Neural cell (in vitro differentiated cells): ENCODE data around the gene CYP20A1. TPM values are rescaled to one million over a fixed set of nuclear protein-coding genes. Genes with fewer than 3 reads are reported as not detected.

ENCODE experiments used
- H2AFZ ChIP-seq: fragments of 200-600, 300-800 bp; sonication (generic), shearing (Covaris generic); 2 replicates; pipeline ENCODE4 v1.6.0; 2014; ENCODE audit warnings: low read depth, mild to moderate bottlenecking, antibody characterized with exemption, low read length, moderate library complexity
- H3F3A ChIP-seq: fragments of 200-600 bp; shearing (Covaris generic); 2 replicates; pipeline ENCODE4 v1.6.1; 2016; ENCODE audit warnings: mild to moderate bottlenecking, moderate library complexity, mixed read lengths, antibody characterized with exemption, low read length; ENCODE audit not compliant: insufficient read depth, poor library complexity, severe bottlenecking
- H3K27ac ChIP-seq: fragments of 200-600, 300-800 bp; sonication (generic), shearing (Covaris generic); 2 replicates; pipeline ENCODE4 v1.5.1; 2014; ENCODE audit warnings: mild to moderate bottlenecking, low read length, moderate library complexity
- H3K27me3 ChIP-seq: fragments of 300-800, 200-600 bp; sonication (generic), shearing (Covaris generic); 2 replicates; pipeline ENCODE4 v1.6.0; 2014; ENCODE audit warnings: mild to moderate bottlenecking, low read depth, low read length, moderate library complexity; ENCODE audit not compliant: insufficient read depth
- H3K36me3 ChIP-seq: fragments of 300-800, 200-600 bp; sonication (generic), shearing (Covaris generic); 2 replicates; pipeline ENCODE4 v1.5.1; 2014; ENCODE audit warnings: mild to moderate bottlenecking, antibody characterized with exemption, low read length, moderate library complexity; ENCODE audit not compliant: insufficient read depth
- H3K4me2 ChIP-seq: fragments of 300-800, 200-600 bp; sonication (generic), shearing (Covaris generic); 2 replicates; pipeline ENCODE4 v1.6.0; 2014; ENCODE audit warnings: mild to moderate bottlenecking, low read length
- H3K4me3 ChIP-seq: fragments of 300-800, 200-600 bp; sonication (generic), shearing (Covaris generic); 2 replicates; pipeline ENCODE4 v1.5.1; 2014; ENCODE audit warnings: mild to moderate bottlenecking, low read length, moderate library complexity
- H3K79me2 ChIP-seq: fragments of 200-600 bp; shearing (Covaris generic); replicated peaks from 2 replicates; pipeline ENCODE4 v1.6.0; 2014; ENCODE audit warnings: mild to moderate bottlenecking, low read length, moderate library complexity; ENCODE audit not compliant: insufficient read depth
- H3K9ac ChIP-seq: fragments of 300-800, 200-600 bp; sonication (generic), shearing (Covaris generic); 2 replicates; pipeline ENCODE4 v1.6.1; 2016; ENCODE audit warnings: mild to moderate bottlenecking, low read length, mixed read lengths
- H3K9me2 ChIP-seq: fragments of 200-600 bp; shearing (Covaris generic); 2 replicates; pipeline ENCODE4 v1.6.1; 2016; ENCODE audit warnings: mild to moderate bottlenecking, low read length, mixed read lengths; ENCODE audit not compliant: insufficient read depth
- H3K9me3 ChIP-seq: fragments of 200-600, 300-800 bp; sonication (generic), shearing (Covaris generic); 2 replicates; pipeline ENCODE4 v1.6.1; 2016; ENCODE audit warnings: mild to moderate bottlenecking, mixed run types, low read length, moderate library complexity, mixed read lengths
- H4K20me1 ChIP-seq: fragments of 200-600 bp; shearing (Covaris generic); 2 replicates; pipeline ENCODE4 v1.6.1; 2016; ENCODE audit warnings: mild to moderate bottlenecking, mixed run types; ENCODE audit not compliant: insufficient read depth
- EP300 ChIP-seq: fragments of 450-650 bp; conservative IDR thresholded peaks from 2 replicates; pipeline ENCODE4 v1.6.1; 2014; ENCODE audit warnings: antibody characterized with exemption, mild to moderate bottlenecking, moderate library complexity; ENCODE audit not compliant: poor library complexity, severe bottlenecking
- EZH2 ChIP-seq: fragments of 200-600, 300-800 bp; shearing (Covaris generic), sonication (generic); IDR thresholded peaks from 2 replicates; pipeline ENCODE4 v1.6.1; 2014; ENCODE audit warnings: antibody characterized with exemption, low read length, borderline replicate concordance, mild to moderate bottlenecking; ENCODE audit not compliant: insufficient read depth, poor library complexity, severe bottlenecking
- MXI1 ChIP-seq: fragments of 450-650 bp; conservative IDR thresholded peaks from 2 replicates; pipeline ENCODE4 v1.6.1; 2014; ENCODE audit warnings: antibody characterized with exemption, mild to moderate bottlenecking; ENCODE audit not compliant: poor library complexity, severe bottlenecking
- POLR2AphosphoS5 ChIP-seq: IDR thresholded peaks from 2 replicates; pipeline ENCODE4 v1.6.1; 2012
- RAD21 ChIP-seq: fragments of 450-650 bp; conservative IDR thresholded peaks from 2 replicates; pipeline ENCODE4 v1.6.1; 2014; ENCODE audit warnings: antibody characterized with exemption, mild to moderate bottlenecking, moderate library complexity
- SMC3 ChIP-seq: fragments of 450-650 bp; conservative IDR thresholded peaks from 2 replicates; pipeline ENCODE4 v1.6.1; 2014; ENCODE audit warnings: antibody characterized with exemption, mild to moderate bottlenecking, moderate library complexity; ENCODE audit not compliant: poor library complexity
- TAF1 ChIP-seq: IDR thresholded peaks from 2 replicates; pipeline ENCODE4 v1.6.1; 2012; ENCODE audit warnings: low read depth
- polyA plus RNA-seq: library from polyadenylated mRNA; depleted of rRNA; stranded (reverse); fragments of >200 nt; gene quantifications from 2 replicates; pipeline ENCODE4 v1.2.3, GENCODE V29; 2014
- TF ChIP-seq, protein P1 (sequence below): fragments of 450-650 bp; IDR thresholded peaks from 2 replicates; pipeline ENCODE4 v1.5.1; 2014; ENCODE audit warnings: antibody characterized with exemption, mild to moderate bottlenecking, moderate library complexity; ENCODE audit not compliant: poor library complexity, severe bottlenecking
- TF ChIP-seq, protein P2 (sequence below): IDR thresholded peaks from 2 replicates; pipeline ENCODE4 v1.6.1; 2012; ENCODE audit warnings: borderline replicate concordance

The CYP20A1 gene
- polyA plus RNA-seq, 1 donor from 2014 or later: 12.9 TPM

DNA sequence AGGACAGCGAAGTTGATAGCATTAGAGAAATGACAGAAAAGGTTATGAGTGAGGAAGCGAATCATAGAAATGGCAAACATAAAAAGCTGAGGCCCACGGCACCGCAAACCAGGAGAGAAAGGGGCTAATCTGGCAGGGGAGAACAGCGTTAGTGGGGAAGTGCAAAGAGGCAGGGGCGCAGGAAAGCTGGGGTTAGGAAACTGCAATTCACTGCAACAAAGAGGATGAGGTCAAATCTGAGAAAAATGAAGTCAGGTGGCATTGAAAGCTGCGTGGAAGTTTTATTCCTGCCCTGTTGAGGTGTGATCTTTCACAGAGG is 88.7 kb downstream of the CYP20A1 start:
- no peaks in the 10 kb centered on the region for H3K9me3 ChIP-seq
- H3K27ac ChIP-seq: peak overlapping the region; percentile 97
- peak overlapping the region; percentile 85 for H3K4me2 ChIP-seq
- H3K9me2 ChIP-seq: no peaks in the 10 kb centered on the region
- peaks cover 5% of the 10 kb centered on the region for H3F3A ChIP-seq
- peak overlapping the region; percentile 98 for H2AFZ ChIP-seq
- H3K27me3 ChIP-seq: no peaks in the 10 kb centered on the region
- H3K4me3 ChIP-seq: peak overlapping the region; percentile 94
- H3K36me3 ChIP-seq: no peaks in the 10 kb centered on the region
- no peak for TF ChIP-seq MXI1
- no peak for TF ChIP-seq RAD21
- no peak for TF ChIP-seq EZH2
- no peak for TF ChIP-seq SMC3
- TF ChIP-seq POLR2AphosphoS5: no peak
- TF ChIP-seq EP300: no peak
- no peak for TF ChIP-seq TAF1
- TF ChIP-seq, protein P1, sequence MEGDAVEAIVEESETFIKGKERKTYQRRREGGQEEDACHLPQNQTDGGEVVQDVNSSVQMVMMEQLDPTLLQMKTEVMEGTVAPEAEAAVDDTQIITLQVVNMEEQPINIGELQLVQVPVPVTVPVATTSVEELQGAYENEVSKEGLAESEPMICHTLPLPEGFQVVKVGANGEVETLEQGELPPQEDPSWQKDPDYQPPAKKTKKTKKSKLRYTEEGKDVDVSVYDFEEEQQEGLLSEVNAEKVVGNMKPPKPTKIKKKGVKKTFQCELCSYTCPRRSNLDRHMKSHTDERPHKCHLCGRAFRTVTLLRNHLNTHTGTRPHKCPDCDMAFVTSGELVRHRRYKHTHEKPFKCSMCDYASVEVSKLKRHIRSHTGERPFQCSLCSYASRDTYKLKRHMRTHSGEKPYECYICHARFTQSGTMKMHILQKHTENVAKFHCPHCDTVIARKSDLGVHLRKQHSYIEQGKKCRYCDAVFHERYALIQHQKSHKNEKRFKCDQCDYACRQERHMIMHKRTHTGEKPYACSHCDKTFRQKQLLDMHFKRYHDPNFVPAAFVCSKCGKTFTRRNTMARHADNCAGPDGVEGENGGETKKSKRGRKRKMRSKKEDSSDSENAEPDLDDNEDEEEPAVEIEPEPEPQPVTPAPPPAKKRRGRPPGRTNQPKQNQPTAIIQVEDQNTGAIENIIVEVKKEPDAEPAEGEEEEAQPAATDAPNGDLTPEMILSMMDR: no peak
- TF ChIP-seq, protein P2, sequence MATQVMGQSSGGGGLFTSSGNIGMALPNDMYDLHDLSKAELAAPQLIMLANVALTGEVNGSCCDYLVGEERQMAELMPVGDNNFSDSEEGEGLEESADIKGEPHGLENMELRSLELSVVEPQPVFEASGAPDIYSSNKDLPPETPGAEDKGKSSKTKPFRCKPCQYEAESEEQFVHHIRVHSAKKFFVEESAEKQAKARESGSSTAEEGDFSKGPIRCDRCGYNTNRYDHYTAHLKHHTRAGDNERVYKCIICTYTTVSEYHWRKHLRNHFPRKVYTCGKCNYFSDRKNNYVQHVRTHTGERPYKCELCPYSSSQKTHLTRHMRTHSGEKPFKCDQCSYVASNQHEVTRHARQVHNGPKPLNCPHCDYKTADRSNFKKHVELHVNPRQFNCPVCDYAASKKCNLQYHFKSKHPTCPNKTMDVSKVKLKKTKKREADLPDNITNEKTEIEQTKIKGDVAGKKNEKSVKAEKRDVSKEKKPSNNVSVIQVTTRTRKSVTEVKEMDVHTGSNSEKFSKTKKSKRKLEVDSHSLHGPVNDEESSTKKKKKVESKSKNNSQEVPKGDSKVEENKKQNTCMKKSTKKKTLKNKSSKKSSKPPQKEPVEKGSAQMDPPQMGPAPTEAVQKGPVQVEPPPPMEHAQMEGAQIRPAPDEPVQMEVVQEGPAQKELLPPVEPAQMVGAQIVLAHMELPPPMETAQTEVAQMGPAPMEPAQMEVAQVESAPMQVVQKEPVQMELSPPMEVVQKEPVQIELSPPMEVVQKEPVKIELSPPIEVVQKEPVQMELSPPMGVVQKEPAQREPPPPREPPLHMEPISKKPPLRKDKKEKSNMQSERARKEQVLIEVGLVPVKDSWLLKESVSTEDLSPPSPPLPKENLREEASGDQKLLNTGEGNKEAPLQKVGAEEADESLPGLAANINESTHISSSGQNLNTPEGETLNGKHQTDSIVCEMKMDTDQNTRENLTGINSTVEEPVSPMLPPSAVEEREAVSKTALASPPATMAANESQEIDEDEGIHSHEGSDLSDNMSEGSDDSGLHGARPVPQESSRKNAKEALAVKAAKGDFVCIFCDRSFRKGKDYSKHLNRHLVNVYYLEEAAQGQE: no peak
- peak overlapping the region; percentile 94 for H3K9ac ChIP-seq
- H3K79me2 ChIP-seq: peaks cover 41% of the 10 kb centered on the region
- no peaks in the 10 kb centered on the region for H4K20me1 ChIP-seq

DNA sequence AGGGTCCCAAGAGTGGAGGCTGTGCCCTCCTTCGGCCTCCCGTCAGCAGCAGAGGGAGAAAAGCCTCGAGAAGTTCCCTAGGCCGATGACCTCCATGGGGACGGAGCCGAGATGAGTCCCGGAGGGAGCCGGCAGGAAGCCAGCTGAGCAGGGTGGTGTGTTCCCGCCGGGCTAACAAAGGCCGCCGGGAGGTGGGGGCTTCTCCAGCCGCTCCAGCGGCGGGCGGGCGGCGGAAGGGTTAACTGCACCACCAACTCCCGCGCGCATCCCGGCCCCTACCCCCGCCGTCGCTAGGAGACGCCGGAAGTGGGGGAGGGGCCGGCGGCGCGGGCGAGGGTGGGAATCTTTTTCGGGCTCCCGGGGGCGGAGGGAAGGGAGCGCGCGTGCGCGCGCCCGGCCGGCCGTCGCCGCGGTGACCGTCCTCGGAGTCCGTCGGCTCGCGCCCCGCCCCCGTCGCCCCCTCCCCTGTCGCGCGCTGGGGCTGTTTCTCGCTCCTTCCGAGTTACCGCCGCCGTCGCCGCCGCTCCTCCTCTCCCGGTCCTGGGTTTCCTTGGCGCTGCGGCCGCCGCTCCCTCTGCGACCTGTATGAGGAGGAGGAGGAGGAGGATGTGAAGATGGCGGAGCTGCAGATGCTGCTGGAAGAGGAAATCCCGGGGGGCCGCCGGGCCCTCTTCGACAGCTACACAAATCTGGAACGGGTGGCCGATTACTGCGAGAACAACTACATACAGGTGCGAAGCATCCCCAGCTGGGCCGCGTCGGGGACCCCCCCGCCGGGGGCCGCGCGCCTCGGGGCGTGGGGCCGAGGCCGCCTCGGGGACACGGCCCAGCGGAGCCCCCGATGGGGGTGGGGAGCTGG is 89.3 kb downstream of the CYP20A1 start, which contains the start of gene ABI2:
Gene ABI2, plus strand, starts transcription at position 494 of the 859 bp plus-strand sequence. Its CDS starts 121 bp downstream, at position 615.
- peaks cover 47% of the 10 kb centered on the region for H3K79me2 ChIP-seq

More for the DNA sequence above, 89.3 kb downstream of the CYP20A1 start, which contains the start of gene ABI2:
- Histone ChIP-seq H2AFZ (peak within 1 kb of the TSS; percentile 98), H3K27ac (peak within 1 kb of the TSS; percentile 97), H3K4me3 (peak within 1 kb of the TSS; percentile 94), H3F3A (peaks cover 5% of the 10 kb centered on the region), H4K20me1 (no peaks in the 10 kb centered on the region), H3K4me2 (peak within 1 kb of the TSS; percentile 85), H3K27me3 (no peaks in the 10 kb centered on the region), H3K9me2 (no peaks in the 10 kb centered on the region), H3K9ac (peak within 1 kb of the TSS; percentile 94), H3K36me3 (no peaks in the 10 kb centered on the region), H3K9me3 (no peaks in the 10 kb centered on the region)
- TF ChIP-seq RAD21 (no peak), EP300 (peak; percentile 69), MXI1 (peak; percentile 79), TAF1 (no peak), POLR2AphosphoS5 (peak; percentile 63)
- TF ChIP-seq, protein P2: peak; percentile 78
